Omental fat pad (tissue), 4 donors: Measurements from ENCODE around the gene CARD6. TPM values are rescaled to one million over a fixed set of nuclear protein-coding genes. Genes with fewer than 3 reads are reported as not detected.
"Not testable (repeated sequence)": the region's sequence is repeated elsewhere in the genome, so short reads cannot be mapped to it uniquely, and the experiment has no call there.

Experiments
- ATAC-seq: fragments of 150-250 bp; one replicate; pipeline ENCODE4 v1.9.1; 2016; ENCODE audit warnings: mild to moderate bottlenecking, moderate library complexity; ENCODE audit not compliant: low FRiP score
- DNase-seq: peaks from one replicate; pipeline ENCODE4 v3.0.0-alpha.2; 2019; ENCODE audit warnings: low spot score
- total RNA-seq, 4 donors: library from RNA; depleted of rRNA; stranded (reverse); fragments of >200 nt; gene quantifications; one replicate each; pipeline ENCODE4 v1.1.0, GENCODE V29; 2016
- TF ChIP-seq, protein P1 (sequence below), 3 donors: fragments of 450-650 bp; IDR thresholded peaks; one replicate each; pipeline ENCODE4 v1.5.1; 2016 to 2017; ENCODE audit warnings: antibody characterized with exemption in 3 of 3, mild to moderate bottlenecking in 3 of 3, moderate library complexity in 2 of 3

The CARD6 gene
- total RNA-seq, 4 donors from 2014 or later = 16.1 to 37.0 (median 21.6) TPM

DNA sequence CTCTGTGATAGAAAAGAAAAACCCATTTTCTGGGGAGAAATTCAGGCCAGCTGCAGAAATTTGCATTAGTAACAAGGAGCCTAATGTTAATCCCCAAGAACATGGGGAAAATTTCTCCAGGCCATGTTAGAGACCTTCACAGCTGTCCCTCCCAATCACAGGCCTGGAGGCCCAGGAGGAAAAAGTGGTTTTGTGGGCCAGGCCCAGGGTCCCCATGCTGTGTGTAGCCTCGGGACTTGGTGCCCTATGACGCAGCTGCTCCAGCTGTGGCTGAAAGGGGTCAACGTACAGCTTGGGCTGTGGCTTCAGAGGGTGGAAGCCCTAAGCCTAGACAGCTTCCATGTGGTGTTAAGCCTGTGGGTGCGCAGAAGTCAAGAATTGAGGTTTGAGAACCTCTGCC lies 41.1 kb downstream of the CARD6 start:
- TF ChIP-seq, protein P1, sequence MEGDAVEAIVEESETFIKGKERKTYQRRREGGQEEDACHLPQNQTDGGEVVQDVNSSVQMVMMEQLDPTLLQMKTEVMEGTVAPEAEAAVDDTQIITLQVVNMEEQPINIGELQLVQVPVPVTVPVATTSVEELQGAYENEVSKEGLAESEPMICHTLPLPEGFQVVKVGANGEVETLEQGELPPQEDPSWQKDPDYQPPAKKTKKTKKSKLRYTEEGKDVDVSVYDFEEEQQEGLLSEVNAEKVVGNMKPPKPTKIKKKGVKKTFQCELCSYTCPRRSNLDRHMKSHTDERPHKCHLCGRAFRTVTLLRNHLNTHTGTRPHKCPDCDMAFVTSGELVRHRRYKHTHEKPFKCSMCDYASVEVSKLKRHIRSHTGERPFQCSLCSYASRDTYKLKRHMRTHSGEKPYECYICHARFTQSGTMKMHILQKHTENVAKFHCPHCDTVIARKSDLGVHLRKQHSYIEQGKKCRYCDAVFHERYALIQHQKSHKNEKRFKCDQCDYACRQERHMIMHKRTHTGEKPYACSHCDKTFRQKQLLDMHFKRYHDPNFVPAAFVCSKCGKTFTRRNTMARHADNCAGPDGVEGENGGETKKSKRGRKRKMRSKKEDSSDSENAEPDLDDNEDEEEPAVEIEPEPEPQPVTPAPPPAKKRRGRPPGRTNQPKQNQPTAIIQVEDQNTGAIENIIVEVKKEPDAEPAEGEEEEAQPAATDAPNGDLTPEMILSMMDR (IDR thresholded peaks at IDR 0.05) = no peak
- no peak for ATAC-seq
- no peak for DNase-seq

DNA sequence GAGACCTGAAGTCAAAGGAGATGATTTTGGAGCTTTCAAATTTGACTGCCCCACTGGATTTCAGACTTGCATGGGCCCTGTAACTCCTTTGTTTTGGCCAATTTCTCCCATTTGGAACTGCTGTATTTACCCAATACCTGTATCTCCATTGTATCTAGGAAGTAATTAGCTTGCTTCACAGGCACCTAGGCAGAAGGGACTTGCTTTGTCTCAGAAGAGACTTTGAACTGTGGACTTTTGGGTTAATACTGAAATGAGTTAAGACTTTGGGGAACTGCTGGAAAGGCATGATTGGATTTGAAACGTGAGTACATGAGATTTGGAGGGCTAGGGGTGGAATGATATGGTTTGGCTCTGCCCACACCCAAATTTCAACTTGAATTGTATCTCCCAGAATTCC lies 41.9 kb downstream of the CARD6 start:
- ATAC-seq, DNase-seq: not testable (repeated sequence)

DNA sequence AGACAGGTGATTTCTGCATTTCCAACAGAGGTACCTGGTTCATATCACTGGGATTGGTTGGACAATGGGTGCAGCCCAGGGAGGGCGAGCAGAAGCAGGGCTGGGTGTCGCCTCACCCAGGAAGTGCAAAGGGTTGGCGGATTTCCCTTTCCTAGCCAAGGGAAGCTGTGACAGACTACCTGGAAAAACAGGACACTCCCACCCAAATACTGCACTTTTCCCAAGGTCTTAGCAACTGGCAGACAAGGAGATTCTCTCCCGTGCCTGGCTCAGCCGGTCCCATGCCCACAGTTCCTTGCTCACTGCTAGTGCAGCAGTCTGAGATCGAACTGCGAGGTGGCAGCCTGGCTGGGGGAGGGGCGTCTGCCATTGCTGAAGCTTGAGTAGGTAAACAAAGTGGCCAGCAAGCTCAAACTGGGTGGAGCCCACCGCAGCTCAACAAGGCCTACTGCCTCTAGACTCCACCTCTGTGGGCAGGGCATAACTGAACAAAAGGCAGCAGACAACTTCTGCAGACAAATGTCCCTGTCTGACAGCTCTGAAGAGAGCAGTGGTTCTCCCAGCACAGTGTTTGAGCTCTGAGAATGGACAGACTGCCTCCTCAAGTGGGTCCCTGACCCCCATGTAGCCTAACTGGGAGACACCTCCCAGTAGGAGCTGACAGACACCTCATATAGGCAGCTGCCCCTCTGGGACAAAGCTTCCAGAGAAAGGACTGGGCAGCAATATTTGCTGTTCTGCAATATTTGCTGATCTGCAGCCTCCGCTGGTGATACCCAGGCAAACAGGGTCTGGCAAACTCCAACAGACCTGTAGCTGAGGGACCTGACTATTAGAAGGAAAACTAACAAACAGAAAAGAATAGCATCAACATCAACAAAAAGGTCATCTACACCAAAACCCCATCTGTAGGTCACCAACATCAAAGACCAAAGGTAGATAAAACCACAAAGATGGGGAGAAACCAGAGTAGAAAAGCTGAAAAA lies 54.6 kb downstream of the CARD6 start:
- ATAC-seq, DNase-seq: not testable (repeated sequence)

DNA sequence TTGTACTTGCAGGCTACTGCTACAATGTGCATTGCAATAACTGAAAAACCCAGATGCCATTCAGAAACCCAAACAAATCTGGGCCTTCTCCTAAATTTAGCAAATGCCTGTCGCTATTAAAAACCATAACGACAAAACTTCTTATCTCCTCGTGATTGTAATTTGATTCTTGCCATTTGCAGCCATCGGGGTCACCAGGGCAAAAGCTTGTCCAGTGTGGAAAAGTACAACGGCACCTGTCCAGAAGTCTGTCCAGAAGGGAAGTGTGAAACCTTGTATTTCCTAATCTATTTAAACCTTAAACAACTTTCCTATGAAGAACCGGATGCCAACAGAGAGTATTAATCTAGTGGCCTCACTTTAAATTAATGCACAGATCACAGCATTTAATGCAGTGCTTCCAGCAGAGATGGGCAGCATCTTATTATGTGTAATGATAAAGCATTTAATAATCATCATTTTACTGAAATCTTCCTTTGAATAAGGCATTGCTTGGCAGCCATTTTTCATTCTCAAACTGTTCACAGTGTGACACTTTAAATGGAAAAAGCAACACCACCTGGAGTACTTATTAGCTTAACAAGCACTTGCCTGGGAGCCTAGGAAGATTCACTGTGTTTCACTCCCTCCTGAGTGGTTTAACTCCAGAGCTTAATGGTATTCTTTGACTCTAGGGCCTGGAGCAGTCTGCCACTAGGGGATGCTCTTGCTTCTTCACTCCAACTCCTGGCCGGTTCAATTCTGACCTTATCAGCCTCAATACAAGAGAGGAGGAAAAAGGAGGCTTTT lies 63.2 kb downstream of the CARD6 start:
- ATAC-seq = peak; percentile 75
- TF ChIP-seq, protein P1 (IDR thresholded peaks at IDR 0.05) = peak in 1 of 3 donors; percentile 74
- DNase-seq = no peak

DNA sequence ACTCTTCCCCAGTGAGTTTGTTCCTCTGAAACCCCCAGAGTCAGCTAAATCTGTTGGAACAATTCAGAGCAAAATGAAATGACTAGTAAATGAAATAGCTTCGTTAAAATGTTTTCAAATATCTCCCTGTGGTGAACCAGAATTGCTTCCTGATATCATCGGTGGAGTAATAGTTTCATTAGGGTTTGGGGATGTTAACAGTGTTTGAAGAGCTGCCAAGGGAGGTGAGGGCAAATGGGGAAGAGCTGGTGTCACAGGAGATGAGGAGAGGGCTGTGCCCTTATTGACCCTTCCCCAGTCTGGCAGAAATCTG lies 63.8 kb downstream of the CARD6 start:
- ATAC-seq = no peak
- TF ChIP-seq, protein P1 (IDR thresholded peaks at IDR 0.05) = no peak
- no peak for DNase-seq

DNA sequence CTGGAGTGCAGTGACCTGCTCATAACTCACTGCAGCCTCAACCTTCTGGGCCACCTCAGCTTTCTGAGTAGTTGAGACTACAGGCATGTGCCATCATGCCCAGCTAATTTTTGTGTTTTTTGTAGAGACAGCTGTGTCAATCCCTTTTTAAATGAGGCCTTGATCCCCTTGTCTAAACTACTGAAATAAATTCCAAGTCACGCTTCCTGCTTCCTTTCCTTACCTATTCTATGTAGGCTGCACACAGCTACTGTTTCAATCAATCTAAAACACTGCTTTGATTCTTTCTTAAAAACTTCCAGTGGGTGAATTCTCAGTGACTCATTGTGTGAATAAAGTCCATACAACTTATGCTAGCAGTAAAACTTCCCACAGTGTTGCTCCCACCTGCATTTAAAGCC lies 65.2 kb downstream of the CARD6 start:
- no peak for ATAC-seq
- no peak for DNase-seq
- TF ChIP-seq, protein P1 (IDR thresholded peaks at IDR 0.05) = no peak

DNA sequence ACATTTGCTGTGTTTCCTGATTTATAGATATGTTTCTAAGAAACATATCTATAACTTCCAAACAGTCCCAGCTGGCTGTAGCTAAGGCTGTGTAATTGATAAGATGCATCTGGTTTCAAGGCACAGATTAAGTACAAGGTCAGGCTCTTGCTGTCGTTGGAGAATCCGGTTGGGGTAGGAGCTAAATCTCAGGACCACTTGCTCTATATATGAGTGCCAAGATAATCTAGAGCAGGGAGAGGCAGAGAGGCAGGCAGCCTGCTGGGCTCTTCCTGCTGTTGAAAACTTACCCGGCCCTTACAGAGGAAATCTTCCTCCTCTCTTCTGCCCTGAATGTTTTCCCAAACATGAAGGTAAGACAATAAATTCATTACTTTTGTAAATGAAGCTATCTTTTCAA lies 68.1 kb downstream of the CARD6 start, which contains the start of gene C7:
TSS of gene C7 (plus strand) at position 234 of the 400 bp plus-strand sequence. CDS start at position 348, 114 bp downstream.
- TF ChIP-seq, protein P1 (IDR thresholded peaks at IDR 0.05) = no peak
- DNase-seq = no peak
- ATAC-seq = no peak
